SIG-M5 (cell line): ENCODE data around the gene SPATA4.

ENCODE experiments used
- DNase-seq: peaks from one replicate; lab custom pipeline; 2025; lab: John Stamatoyannopoulos, UW

The SPATA4 gene

DNA sequence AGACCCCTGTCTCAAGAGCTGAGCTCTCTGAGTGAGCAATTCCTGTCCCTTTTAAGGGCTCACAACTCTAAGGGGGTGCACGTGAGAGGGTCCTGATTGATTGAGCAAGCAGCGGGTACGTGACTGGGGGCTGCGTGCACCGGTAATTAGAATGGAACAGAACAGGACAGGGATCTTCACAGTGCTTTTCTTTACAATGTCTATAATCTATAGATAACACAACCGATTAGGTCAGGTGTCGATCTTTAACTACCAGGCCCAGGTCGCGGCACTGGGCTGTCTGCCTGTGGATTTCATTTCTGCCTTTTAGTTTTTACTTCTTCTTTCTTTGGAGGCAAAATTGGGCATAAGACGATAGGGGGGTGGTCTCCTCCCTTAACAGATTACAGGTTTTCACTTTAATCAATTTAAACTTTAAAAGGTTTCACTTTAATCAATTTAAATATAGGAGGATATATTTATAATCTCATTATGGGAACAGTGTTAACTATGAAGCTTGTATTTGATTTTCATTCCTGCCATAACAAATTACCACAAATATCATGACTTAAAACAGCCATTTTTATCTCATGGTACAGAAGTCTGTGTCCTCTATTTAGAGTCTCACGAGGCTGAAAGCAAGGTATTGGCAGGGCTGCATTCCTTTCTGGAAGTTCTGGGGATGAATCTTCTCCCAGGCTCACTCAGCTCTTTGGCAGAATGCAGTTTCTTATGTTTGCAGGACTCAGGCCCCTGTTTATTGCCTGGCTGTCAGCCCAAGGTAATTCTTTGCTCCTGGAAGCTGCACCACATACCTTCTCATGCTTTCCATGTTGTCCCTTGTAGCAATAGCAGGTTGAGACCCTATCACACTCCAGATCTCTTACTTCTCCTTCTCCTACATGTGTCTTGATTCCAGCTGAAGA is 5.2 kb downstream of the SPATA4 start:
- DNase-seq = no peak

DNA sequence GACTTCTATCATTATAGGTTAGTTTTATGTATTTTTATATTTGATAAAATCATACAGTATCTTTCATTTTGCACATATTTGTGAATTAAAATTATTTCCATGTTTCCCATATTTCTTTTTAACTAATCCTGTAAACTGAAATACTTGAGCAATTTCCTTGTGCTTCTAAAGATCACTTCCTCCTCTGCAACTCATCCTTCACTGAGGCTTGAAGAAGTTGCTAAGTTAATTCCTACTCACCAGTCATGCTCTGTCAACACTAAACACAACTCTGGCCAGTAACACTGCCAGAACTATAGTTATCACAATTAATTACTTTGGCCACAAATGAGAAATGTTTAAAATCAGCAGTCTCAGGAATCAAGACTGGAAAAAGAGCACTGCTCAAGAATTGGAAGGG is 6.7 kb downstream of the SPATA4 start:
- no peak for DNase-seq

DNA sequence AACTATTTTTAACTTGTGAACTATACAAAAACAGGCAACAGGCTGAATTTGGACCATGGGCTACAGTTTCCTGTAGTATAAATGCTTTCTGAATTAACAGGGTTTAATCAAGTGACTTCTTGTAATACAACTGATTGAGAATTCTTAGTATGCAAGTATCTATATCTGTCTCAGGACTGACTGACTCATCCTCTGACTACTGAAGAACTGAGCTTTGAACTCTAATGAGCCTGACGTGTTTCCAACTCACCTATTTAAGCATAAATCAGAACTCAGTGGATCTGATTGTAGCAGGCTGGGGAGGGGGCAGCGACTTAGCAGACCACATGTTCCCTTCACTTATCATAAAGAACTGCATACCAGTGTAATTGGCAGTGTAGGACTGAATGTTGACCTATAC is 7.8 kb downstream of the SPATA4 start:
- DNase-seq = no peak

DNA sequence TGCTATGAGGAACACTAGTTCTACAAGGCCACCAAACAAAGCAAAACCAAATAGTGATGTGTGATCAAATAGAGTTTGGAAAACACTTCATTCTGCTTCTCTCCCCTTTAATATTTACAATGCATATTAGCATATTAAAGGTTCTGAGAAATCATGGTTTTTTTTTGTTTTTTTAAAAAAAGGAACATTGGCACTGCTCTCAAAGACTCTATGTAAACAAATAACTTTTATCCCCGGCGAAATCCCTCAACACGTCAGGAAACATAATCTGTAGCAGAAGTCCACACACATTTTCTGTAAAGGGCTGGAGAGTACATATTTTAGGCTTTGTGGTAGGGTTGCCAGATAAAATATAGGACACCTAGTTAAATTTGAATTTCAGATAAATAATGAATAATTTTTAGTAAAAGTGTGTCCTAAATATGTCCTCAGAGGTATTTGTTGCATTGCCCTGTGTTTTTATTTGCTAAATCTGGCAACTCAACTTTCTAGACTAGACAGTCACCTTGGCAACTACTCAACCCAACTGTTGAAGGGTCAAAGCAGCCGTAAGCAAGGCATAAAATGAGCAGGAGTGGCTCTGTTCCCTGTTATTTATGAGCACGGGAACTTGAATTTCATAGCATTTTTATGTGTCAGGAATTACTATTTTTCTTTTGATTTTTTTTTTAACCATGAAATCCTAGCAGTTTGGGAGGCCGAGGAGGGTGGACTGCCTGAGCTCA is 8.6 kb downstream of the SPATA4 start:
- DNase-seq = no peak

DNA sequence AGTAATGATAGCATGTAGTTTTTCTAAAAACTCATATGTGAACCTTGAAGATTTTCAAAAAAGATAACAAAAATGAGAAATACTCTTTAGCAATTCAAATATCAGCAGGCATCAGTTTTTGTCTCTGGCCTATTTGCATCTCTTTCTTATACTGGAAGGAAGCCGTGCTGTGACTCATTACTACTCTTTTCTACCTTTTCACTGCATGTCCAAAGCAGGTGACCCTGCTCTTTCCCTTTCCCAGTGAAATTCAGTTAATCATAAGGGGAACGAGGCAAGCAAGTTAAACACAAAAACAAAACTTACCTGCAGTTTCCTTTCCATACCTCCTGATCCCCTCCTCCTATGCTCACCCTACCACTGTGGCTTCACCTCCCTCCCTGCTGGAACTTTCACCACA is 9.3 kb downstream of the SPATA4 start:
- DNase-seq = no peak

DNA sequence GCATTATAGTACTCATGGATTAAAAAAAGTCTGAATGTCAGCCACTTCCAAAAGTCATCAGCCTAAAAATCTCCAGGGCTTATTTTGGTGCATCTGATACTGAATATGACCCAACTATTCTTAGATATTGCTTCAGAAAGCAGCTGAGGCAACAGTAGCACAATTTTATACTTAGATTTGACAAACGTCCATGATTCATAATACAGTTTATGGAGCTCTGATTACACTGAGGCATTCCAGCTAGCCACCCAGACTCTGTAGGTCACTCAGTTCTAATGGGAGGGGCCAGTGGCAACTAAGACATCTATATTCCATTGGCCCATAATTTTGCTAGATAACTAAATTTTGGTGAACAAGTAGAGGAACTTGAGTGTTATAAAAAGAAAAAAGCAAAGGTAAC is 10.3 kb downstream of the SPATA4 start:
- no peak for DNase-seq

DNA sequence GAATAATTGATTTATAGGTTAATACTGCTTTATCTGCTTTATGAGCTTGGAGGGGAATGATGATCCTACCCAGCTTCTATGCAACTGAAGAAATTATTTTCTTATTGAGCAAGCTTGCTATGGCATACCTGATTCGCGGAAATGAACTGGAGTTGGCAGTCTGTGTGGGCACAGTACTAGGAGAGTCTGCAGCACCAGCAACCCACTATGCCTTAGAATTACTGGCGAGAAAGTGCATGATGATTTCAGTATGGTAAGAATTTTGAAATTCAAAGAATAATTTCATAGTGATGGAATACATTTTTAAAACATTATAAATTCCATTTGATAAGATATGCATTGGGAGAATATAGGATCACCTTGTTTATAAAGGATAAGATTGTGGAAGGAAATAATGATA is 32.3 kb downstream of the SPATA4 start:
- no peak for DNase-seq

DNA sequence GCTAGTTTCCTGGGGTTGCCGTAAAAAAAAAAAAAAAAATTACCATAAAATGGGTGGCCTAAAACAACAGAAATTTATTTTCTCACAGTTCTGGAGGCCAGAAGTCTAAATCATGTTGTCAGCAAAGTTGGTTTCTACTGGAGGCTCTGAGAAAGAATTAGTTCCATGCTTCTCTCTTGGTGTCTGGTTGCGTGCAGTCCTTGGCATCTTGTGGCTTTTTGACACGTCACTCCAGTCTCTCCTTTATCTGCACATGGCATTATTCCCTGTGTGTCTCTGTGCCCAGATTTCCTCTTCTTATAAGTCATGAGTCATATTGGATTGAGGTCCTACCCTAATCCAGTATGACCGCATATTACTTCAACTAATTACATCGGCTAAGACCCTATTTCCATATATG is 38.7 kb downstream of the SPATA4 start:
- DNase-seq = no peak

DNA sequence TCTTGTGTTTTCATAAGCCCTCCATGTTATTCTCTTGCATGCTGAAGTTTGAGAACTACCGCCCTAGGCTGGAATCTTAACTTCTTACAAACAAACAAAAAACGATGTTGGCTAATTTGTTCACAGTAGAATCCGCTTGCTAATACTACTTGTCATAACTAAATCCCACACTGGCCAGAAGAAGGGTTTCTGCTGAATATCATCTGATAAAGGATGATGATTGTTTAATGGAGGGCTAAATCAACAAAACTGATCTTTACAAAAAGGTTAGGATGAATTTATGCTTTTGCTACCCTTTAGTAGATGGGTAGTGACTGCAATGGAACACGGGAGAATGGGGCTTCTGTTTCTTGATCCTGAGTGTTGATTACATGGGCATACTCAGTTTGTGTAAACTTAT is 42.3 kb downstream of the SPATA4 start:
- no peak for DNase-seq

DNA sequence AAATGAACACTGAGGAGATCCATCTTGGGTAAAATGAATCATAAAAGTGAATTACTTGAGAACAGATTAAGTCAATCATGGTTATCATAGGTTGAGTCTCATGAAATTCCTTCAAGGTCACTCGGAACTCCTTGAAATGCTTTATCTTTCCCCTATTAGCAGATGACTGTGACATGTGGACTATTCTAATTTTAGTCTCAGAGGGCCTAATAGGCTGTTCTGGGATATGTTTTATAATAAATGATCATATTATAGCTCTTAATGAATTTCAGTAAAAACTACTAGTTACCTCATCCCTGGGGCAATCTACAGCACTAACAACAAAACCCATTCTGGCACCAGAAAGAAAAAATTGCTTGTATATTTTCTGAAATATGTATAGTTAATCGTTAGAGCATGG is 44.7 kb downstream of the SPATA4 start:
- no peak for DNase-seq

DNA sequence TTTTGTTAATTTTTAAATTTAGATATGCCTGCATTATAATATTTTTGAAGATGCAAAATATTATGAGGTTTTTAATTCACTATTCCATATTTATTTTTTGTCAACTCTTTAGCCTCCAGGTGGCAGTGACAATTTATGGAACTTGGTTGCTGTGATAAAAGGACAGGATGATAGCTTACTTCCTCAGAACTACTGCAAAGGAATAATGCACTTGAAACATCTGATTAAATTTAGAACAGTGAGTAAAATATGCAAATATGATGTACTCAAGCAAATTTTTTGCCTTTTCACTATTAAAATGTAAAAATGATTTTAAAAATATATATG is 45.1 kb downstream of the SPATA4 start:
- no peak for DNase-seq

DNA sequence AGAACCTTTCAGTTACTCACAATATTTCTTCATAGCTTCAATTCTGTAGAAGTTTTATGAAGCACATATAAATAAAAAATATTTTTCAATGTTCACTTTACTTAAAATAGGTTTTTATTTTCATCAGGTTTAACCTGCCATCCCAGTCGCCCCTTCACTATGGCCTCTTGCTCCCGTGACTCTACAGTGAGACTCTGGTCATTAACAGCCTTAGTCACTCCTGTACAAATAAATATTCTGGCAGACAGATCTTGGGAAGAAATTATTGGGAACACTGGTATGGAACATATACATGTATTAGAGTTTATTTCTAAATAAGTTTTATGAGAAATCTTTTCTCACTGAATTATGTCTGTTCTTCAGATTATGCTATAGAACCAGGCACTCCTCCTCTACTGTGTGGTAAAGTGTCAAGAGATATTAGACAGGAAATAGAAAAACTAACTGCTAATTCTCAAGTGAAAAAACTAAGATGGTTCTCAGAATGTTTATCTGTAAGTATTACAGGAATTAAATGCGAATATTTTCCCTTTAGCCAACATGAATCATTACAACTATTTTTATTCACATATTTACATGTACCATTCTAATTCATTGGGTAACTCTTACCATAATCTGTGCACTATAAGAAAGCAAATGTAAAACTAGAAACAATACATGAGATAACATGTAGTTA is 45.6 kb downstream of the SPATA4 start:
- DNase-seq = no peak

DNA sequence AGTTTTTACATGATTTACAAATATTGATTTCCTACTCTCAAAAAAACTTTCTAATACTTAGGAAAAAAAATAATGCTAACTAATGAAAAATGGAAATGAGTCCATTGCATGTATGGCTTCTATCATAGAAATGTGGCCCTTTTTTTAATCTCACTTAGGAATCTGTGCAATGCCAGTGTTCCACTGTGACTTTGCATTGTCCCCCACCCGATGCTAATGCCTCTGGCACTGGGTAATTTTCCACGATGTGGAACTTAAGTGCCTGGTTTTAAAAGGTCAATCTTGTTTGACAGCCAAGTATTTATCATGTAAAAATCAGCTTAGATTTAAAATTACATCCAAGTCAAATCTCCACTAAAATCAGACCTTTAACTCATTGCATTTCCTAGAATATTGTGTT is 53.1 kb downstream of the SPATA4 start:
- no peak for DNase-seq

DNA sequence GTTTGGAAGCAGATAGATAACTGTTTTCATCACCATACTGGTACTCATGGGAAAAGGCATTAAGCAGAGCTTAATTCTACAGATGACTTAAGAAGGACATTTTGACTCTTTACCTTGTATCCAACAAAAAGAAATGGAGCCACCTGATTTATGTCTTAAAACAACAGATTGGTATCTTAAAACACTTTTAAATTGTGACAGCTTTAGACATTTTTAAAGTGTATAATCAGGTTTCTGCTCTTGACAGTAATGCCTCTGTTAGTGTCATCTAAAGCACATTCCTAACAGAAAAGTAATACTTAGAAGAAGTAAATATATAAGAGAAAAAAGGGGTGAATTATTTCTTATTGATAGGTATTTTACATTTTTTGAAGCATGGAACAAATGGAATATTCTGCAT is 55.9 kb downstream of the SPATA4 start:
- DNase-seq = no peak

DNA sequence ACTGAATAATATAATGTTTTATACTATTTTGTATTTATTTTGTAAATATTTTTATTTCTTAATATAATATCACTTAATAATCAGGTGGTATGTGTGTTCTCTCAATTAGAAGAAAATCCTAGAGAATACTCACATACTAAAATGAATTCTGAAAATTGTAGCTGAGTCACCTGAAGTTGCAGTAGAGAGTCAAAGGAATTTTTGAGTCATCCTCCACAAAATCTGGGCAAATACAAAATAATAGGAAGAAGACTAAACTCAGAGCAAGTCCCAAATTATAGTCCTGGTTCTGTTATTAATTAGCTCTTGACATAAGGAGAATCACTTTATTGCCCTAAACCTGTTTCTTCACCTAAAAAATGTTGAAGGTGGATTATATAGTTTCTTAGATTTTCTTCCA is 57.8 kb downstream of the SPATA4 start:
- DNase-seq = no peak

DNA sequence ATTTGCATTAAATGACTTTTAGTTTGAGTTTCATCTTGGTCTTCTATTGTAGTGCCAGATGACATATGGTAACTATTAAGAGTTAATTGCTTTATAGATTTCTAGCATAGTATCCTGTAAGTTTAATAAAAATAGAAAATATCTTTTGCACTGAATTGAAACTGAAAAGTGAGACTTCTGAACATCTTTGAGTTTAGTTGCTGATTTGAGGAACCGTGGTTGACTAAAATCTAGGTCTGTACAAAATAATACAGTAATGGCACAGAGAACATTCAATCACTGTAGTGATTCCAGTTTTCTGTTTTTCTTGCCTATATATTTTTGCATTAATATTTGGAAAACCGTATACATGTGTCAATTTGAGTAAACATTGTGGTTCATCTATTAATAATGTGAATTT is 60.7 kb downstream of the SPATA4 start:
- DNase-seq = no peak
